ENCODE results near the gene PITX3. TPM values are rescaled to one million over a fixed set of nuclear protein-coding genes. Genes with fewer than 3 reads are reported as not detected.

The PITX3 gene
- not detected for polyA plus RNA-seq (2012; ENCODE audit: insufficient read length, low read depth)

GRCh38 chr10:102241444-102242117 lies at the start of gene PITX3:
TSS of gene PITX3 (minus strand) at chr10:102241512. CDS start at chr10:102232080, 9,432 bp downstream.
- peak; percentile 84; the same call in 1 of the 2 replicates for TF ChIP-seq SIN3A (IDR thresholded peaks at IDR 0.05; ENCODE audit: borderline replicate concordance, insufficient read depth, low read length)
- peak in 1 of 2 experiments; percentile 62; a peak in 2 of 4 replicates for TF ChIP-seq REST (IDR thresholded peaks at IDR 0.05; ENCODE audit: insufficient read depth in 1 of 2, low read depth in 2 of 2, low read length in 2 of 2)
- no peak for TF ChIP-seq POLR2AphosphoS5 (IDR thresholded peaks at IDR 0.05; ENCODE audit: low read depth, low read length)
- TF ChIP-seq FOXP2 (optimal IDR thresholded peaks at IDR 0.05; ENCODE audit: borderline replicate concordance, extremely low read depth, extremely low read length, insufficient read depth) = no peak
- no peak for TF ChIP-seq TAF1 (IDR thresholded peaks at IDR 0.05; ENCODE audit: borderline replicate concordance, insufficient read depth, low read length)

- TF ChIP-seq SIN3A (IDR thresholded peaks at IDR 0.05; ENCODE audit: borderline replicate concordance, insufficient read depth, low read length) (no peak), REST (IDR thresholded peaks at IDR 0.05; ENCODE audit: insufficient read depth in 1 of 2, low read depth in 2 of 2, low read length in 2 of 2) (no peak), POLR2AphosphoS5 (IDR thresholded peaks at IDR 0.05; ENCODE audit: low read depth, low read length) (no peak), TAF1 (IDR thresholded peaks at IDR 0.05; ENCODE audit: borderline replicate concordance, insufficient read depth, low read length) (no peak), FOXP2 (optimal IDR thresholded peaks at IDR 0.05; ENCODE audit: borderline replicate concordance, extremely low read depth, extremely low read length, insufficient read depth) (no peak)
Observed at GRCh38 chr10:102289840-102290239, 48.5 kb upstream of the PITX3 start.

- TF ChIP-seq TAF1 (IDR thresholded peaks at IDR 0.05; ENCODE audit: borderline replicate concordance, insufficient read depth, low read length) (no peak), FOXP2 (optimal IDR thresholded peaks at IDR 0.05; ENCODE audit: borderline replicate concordance, extremely low read depth, extremely low read length, insufficient read depth) (no peak), POLR2AphosphoS5 (IDR thresholded peaks at IDR 0.05; ENCODE audit: low read depth, low read length) (no peak), SIN3A (IDR thresholded peaks at IDR 0.05; ENCODE audit: borderline replicate concordance, insufficient read depth, low read length) (no peak), REST (IDR thresholded peaks at IDR 0.05; ENCODE audit: insufficient read depth in 1 of 2, low read depth in 2 of 2, low read length in 2 of 2) (no peak)
Observed at GRCh38 chr10:102289356-102289755, 48.0 kb upstream of the PITX3 start.

GRCh38 chr10:102287991-102288390 lies 46.7 kb upstream of the PITX3 start:
- no peak for TF ChIP-seq FOXP2 (optimal IDR thresholded peaks at IDR 0.05; ENCODE audit: borderline replicate concordance, extremely low read depth, extremely low read length, insufficient read depth)
- no peak for TF ChIP-seq REST (IDR thresholded peaks at IDR 0.05; ENCODE audit: insufficient read depth in 1 of 2, low read depth in 2 of 2, low read length in 2 of 2)
- no peak for TF ChIP-seq TAF1 (IDR thresholded peaks at IDR 0.05; ENCODE audit: borderline replicate concordance, insufficient read depth, low read length)
- no peak for TF ChIP-seq SIN3A (IDR thresholded peaks at IDR 0.05; ENCODE audit: borderline replicate concordance, insufficient read depth, low read length)
- no peak for TF ChIP-seq POLR2AphosphoS5 (IDR thresholded peaks at IDR 0.05; ENCODE audit: low read depth, low read length)

Data from PFSK-1 (cell line).